ENCODE data around the gene CPA4.
A peak's percentile ranks its signal among the peaks of the same experiment; 100 is the strongest.

DNA sequence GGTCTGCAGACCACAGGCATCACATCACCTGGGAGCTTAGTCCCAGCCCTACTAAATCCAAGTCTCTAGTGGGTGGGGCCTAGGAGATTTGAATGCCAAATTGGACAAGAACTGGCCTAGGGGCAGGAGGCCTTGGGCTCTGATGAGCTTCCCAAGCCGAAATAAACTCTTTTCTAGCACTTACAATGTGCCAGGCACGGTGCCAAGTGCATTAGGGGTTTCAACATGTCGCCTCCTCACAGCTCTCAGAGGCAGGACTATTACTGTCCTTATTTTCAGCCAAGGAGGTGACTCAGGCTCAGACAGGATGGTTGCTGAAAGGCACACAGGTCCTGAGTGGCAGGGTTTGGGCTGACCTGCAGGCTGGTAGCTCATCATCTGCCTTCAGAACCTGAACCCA lies 78.1 kb downstream of the CPA4 start:
- TF ChIP-seq, protein P1, sequence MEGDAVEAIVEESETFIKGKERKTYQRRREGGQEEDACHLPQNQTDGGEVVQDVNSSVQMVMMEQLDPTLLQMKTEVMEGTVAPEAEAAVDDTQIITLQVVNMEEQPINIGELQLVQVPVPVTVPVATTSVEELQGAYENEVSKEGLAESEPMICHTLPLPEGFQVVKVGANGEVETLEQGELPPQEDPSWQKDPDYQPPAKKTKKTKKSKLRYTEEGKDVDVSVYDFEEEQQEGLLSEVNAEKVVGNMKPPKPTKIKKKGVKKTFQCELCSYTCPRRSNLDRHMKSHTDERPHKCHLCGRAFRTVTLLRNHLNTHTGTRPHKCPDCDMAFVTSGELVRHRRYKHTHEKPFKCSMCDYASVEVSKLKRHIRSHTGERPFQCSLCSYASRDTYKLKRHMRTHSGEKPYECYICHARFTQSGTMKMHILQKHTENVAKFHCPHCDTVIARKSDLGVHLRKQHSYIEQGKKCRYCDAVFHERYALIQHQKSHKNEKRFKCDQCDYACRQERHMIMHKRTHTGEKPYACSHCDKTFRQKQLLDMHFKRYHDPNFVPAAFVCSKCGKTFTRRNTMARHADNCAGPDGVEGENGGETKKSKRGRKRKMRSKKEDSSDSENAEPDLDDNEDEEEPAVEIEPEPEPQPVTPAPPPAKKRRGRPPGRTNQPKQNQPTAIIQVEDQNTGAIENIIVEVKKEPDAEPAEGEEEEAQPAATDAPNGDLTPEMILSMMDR (IDR thresholded peaks at IDR 0.05) = no peak
- TF ChIP-seq POLR2A (IDR thresholded peaks at IDR 0.05) (no peak), POLR2AphosphoS5 (IDR thresholded peaks at IDR 0.05) (peak; percentile 31 to 33)

Measured in upper lobe of left lung (tissue), 4 donors.